Activated naive CD8-positive, alpha-beta T cell treated with anti-CD3 and anti-CD28 coated beads, Interleukin-2, amount 50 U/mL, for 24 hours (primary cell): ENCODE results near the gene CARD10.
"Not testable (repeated sequence)": the region's sequence is repeated elsewhere in the genome, so short reads cannot be mapped to it uniquely, and the experiment has no call there.

Source experiments
- ATAC-seq: fragments of 150-1000 bp; cut with Tn5 transposase; one replicate; pipeline ENCODE4 v1.10.0; 2021
- DNase-seq: peaks from one replicate; pipeline ENCODE4 v3.0.0; 2021
- H3K27ac Mint-ChIP-seq: one replicate; pipeline ENCODE4 v1.8.0; 2021; ENCODE audit warnings: mild to moderate bottlenecking, mixed read lengths
- H3K27me3 Mint-ChIP-seq: one replicate; pipeline ENCODE4 v1.8.0; 2021; ENCODE audit warnings: mixed read lengths
- H3K36me3 Mint-ChIP-seq: one replicate; pipeline ENCODE4 v1.8.0; 2021; ENCODE audit warnings: low read depth, mixed read lengths
- H3K4me1 Mint-ChIP-seq: one replicate; pipeline ENCODE4 v1.8.0; 2021; ENCODE audit warnings: mixed read lengths
- H3K4me3 Mint-ChIP-seq: one replicate; pipeline ENCODE4 v1.8.0; 2021; ENCODE audit warnings: mild to moderate bottlenecking, moderate library complexity, mixed read lengths
- H3K9me3 Mint-ChIP-seq: one replicate; pipeline ENCODE4 v1.8.0; 2021; ENCODE audit warnings: mixed read lengths

Gene CARD10

GRCh38 chr22:37545703-37546436, 26.7 kb upstream of the CARD10 start:
- H3K27ac Mint-ChIP-seq: no peak overlapping the region
- H3K27me3 Mint-ChIP-seq: peaks cover 18% of the 10 kb centered on the region
- H3K4me1 Mint-ChIP-seq: peaks cover 21% of the 10 kb centered on the region
- no peaks in the 10 kb centered on the region for H3K36me3 Mint-ChIP-seq
- DNase-seq: no peak
- H3K9me3 Mint-ChIP-seq: no peaks in the 10 kb centered on the region
- no peak overlapping the region for H3K4me3 Mint-ChIP-seq
- ATAC-seq: no peak

- Mint-ChIP-seq H3K4me3 (no peak overlapping the region), H3K27ac (no peak overlapping the region)
- ATAC-seq: peak; percentile 46
Observed at GRCh38 chr22:37544955-37545702, 25.9 kb upstream of the CARD10 start.

GRCh38 chr22:37542959-37543358, 23.7 kb upstream of the CARD10 start:
- DNase-seq (no peak), ATAC-seq (no peak)
- no peaks in the 10 kb centered on the region for H3K36me3 Mint-ChIP-seq
- H3K4me1 Mint-ChIP-seq: peaks cover 37% of the 10 kb centered on the region
- no peak overlapping the region for H3K4me3 Mint-ChIP-seq
- H3K9me3 Mint-ChIP-seq: no peaks in the 10 kb centered on the region
- H3K27ac Mint-ChIP-seq: no peak overlapping the region
- H3K27me3 Mint-ChIP-seq: peaks cover 34% of the 10 kb centered on the region

More at GRCh38 chr22:37544955-37545702, 25.9 kb upstream of the CARD10 start:
- Mint-ChIP-seq H3K36me3 (no peaks in the 10 kb centered on the region), H3K4me1 (peaks cover 26% of the 10 kb centered on the region), H3K27me3 (peaks cover 25% of the 10 kb centered on the region), H3K9me3 (no peaks in the 10 kb centered on the region)
- DNase-seq: peak; percentile 75

GRCh38 chr22:37542416-37542815, 23.2 kb upstream of the CARD10 start:
- not testable (repeated sequence) for ATAC-seq, H3K27ac Mint-ChIP-seq, DNase-seq, H3K36me3 Mint-ChIP-seq, H3K4me3 Mint-ChIP-seq, H3K9me3 Mint-ChIP-seq
- Mint-ChIP-seq H3K4me1 (peaks cover 37% of the 10 kb centered on the region), H3K27me3 (peaks cover 34% of the 10 kb centered on the region)

GRCh38 chr22:37539790-37540189, 20.6 kb upstream of the CARD10 start:
- peaks cover 31% of the 10 kb centered on the region for H3K4me1 Mint-ChIP-seq
- not testable (repeated sequence) for H3K36me3 Mint-ChIP-seq, H3K4me3 Mint-ChIP-seq, H3K27ac Mint-ChIP-seq, H3K9me3 Mint-ChIP-seq, ATAC-seq, DNase-seq
- peaks cover 29% of the 10 kb centered on the region for H3K27me3 Mint-ChIP-seq

- DNase-seq: peak; percentile 94
- H3K27ac Mint-ChIP-seq: peak overlapping the region; percentile 61
- H3K27me3 Mint-ChIP-seq: peaks cover 28% of the 10 kb centered on the region
- peaks cover 38% of the 10 kb centered on the region for H3K4me1 Mint-ChIP-seq
- peak; percentile 96 for ATAC-seq
- H3K4me3 Mint-ChIP-seq: no peak overlapping the region
- no peaks in the 10 kb centered on the region for H3K9me3 Mint-ChIP-seq
- no peaks in the 10 kb centered on the region for H3K36me3 Mint-ChIP-seq
Observed at GRCh38 chr22:37538590-37539357, 19.6 kb upstream of the CARD10 start.

GRCh38 chr22:37535159-37535558, 15.9 kb upstream of the CARD10 start:
- H3K36me3 Mint-ChIP-seq: no peaks in the 10 kb centered on the region
- H3K27me3 Mint-ChIP-seq: peaks cover 14% of the 10 kb centered on the region
- DNase-seq (no peak), ATAC-seq (no peak)
- no peak overlapping the region for H3K27ac Mint-ChIP-seq
- H3K4me1 Mint-ChIP-seq: peaks cover 23% of the 10 kb centered on the region
- H3K9me3 Mint-ChIP-seq: no peaks in the 10 kb centered on the region
- no peak overlapping the region for H3K4me3 Mint-ChIP-seq

GRCh38 chr22:37534445-37534844, 15.2 kb upstream of the CARD10 start:
- DNase-seq: no peak
- no peak overlapping the region for H3K27ac Mint-ChIP-seq
- H3K4me3 Mint-ChIP-seq: no peak overlapping the region
- ATAC-seq: no peak
- H3K9me3 Mint-ChIP-seq: no peaks in the 10 kb centered on the region
- peaks cover 29% of the 10 kb centered on the region for H3K4me1 Mint-ChIP-seq
- peaks cover 12% of the 10 kb centered on the region for H3K27me3 Mint-ChIP-seq
- no peaks in the 10 kb centered on the region for H3K36me3 Mint-ChIP-seq

- ATAC-seq: peak; percentile 42
- no peak overlapping the region for H3K27ac Mint-ChIP-seq
- H3K9me3 Mint-ChIP-seq: no peaks in the 10 kb centered on the region
- H3K36me3 Mint-ChIP-seq: no peaks in the 10 kb centered on the region
- no peak for DNase-seq
- H3K27me3 Mint-ChIP-seq: peaks cover 10% of the 10 kb centered on the region
- H3K4me1 Mint-ChIP-seq: peaks cover 27% of the 10 kb centered on the region
- no peak overlapping the region for H3K4me3 Mint-ChIP-seq
Observed at GRCh38 chr22:37533995-37534394, 14.8 kb upstream of the CARD10 start.

- no peak for DNase-seq
- Mint-ChIP-seq H3K4me1 (peaks cover 25% of the 10 kb centered on the region), H3K27ac (no peak overlapping the region), H3K4me3 (no peak overlapping the region), H3K9me3 (no peaks in the 10 kb centered on the region), H3K36me3 (no peaks in the 10 kb centered on the region), H3K27me3 (peaks cover 7% of the 10 kb centered on the region)
- peak; percentile 38 for ATAC-seq
Observed at GRCh38 chr22:37529652-37530345, 10.6 kb upstream of the CARD10 start.

GRCh38 chr22:37527952-37528351, 8.7 kb upstream of the CARD10 start:
- DNase-seq, ATAC-seq, H3K36me3 Mint-ChIP-seq, H3K4me3 Mint-ChIP-seq, H3K27ac Mint-ChIP-seq, H3K9me3 Mint-ChIP-seq, H3K27me3 Mint-ChIP-seq: not testable (repeated sequence)
- peaks cover 13% of the 10 kb centered on the region for H3K4me1 Mint-ChIP-seq

- not testable (repeated sequence) for H3K27ac Mint-ChIP-seq, H3K9me3 Mint-ChIP-seq, H3K36me3 Mint-ChIP-seq, ATAC-seq, H3K4me3 Mint-ChIP-seq, DNase-seq
- peaks cover 16% of the 10 kb centered on the region for H3K27me3 Mint-ChIP-seq
- H3K4me1 Mint-ChIP-seq: peaks cover 13% of the 10 kb centered on the region
Observed at GRCh38 chr22:37527081-37527752, 8.0 kb upstream of the CARD10 start.

- Mint-ChIP-seq H3K27ac (no peak overlapping the region), H3K4me3 (no peak overlapping the region), H3K36me3 (no peaks in the 10 kb centered on the region), H3K9me3 (no peaks in the 10 kb centered on the region), H3K27me3 (peaks cover 15% of the 10 kb centered on the region), H3K4me1 (peaks cover 13% of the 10 kb centered on the region)
- no peak for ATAC-seq
- DNase-seq: no peak
Observed at GRCh38 chr22:37526376-37526775, 7.2 kb upstream of the CARD10 start.
